Spleen (tissue), 7 donors: ENCODE results near the gene GNG5.

ENCODE experiments used
- POLR2A ChIP-seq, 3 donors: fragments of 450-650 bp; IDR thresholded peaks; one replicate each; pipeline ENCODE4 v1.5.1; 2017; ENCODE audit warnings: antibody characterized with exemption in 3 of 3, mild to moderate bottlenecking in 1 of 3
- POLR2AphosphoS5 ChIP-seq, 3 donors: sonication (generic); formaldehyde crosslinking; IDR thresholded peaks; one replicate each; pipeline ENCODE4 v1.5.1; 2017; ENCODE audit warnings: antibody characterized with exemption in 3 of 3
- TF ChIP-seq, protein P1 (sequence below), 11 experiments: fragments of 200-600 bp in 7 of 11; fragments of 450-650 bp in 4 of 11; sonication (generic) in 4 of 11; IDR thresholded peaks in 8 of 11; conservative IDR thresholded peaks in 3 of 11; 1 replicate in 7 of 11; 2 replicates in 4 of 11; pipeline versions ENCODE4 v1.4.0 to v1.8.0; 2016 to 2021; ENCODE audit warnings: antibody characterized with exemption in 11 of 11, inconsistent platforms in 4 of 11, mild to moderate bottlenecking in 1 of 11
- donor health status: DM: no; HTN: no; CAD: no; lungs with moderate emphysema.
- donor health status: DM: no; HTN: no; CAD: no.
- donor health status: DM: no; HTN: no; CAD: no.

DNA sequence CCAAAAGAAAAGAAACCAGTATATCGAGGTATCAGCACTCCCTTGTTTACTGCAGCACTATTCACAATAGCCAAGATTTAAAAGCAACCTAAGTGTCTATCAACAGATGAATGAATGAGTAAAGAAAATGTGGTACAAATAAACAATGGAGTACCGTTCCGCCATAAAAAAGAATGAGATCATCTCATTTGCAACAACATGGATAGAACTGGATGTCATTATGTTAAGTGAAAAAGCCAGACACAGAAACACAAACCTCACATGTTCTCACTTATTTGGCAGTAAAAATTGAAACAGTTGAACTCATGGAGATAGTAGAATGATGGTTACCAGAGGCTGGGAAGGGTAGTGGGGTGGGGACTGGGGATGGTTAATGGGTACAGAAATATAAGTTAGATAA, 4.3 kb upstream of the GNG5 start:
- TF ChIP-seq, protein P1, sequence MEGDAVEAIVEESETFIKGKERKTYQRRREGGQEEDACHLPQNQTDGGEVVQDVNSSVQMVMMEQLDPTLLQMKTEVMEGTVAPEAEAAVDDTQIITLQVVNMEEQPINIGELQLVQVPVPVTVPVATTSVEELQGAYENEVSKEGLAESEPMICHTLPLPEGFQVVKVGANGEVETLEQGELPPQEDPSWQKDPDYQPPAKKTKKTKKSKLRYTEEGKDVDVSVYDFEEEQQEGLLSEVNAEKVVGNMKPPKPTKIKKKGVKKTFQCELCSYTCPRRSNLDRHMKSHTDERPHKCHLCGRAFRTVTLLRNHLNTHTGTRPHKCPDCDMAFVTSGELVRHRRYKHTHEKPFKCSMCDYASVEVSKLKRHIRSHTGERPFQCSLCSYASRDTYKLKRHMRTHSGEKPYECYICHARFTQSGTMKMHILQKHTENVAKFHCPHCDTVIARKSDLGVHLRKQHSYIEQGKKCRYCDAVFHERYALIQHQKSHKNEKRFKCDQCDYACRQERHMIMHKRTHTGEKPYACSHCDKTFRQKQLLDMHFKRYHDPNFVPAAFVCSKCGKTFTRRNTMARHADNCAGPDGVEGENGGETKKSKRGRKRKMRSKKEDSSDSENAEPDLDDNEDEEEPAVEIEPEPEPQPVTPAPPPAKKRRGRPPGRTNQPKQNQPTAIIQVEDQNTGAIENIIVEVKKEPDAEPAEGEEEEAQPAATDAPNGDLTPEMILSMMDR (IDR thresholded peaks at IDR 0.05 in 8 of 11, conservative IDR thresholded peaks at IDR 0.05 in 3 of 11), result no peak
- TF ChIP-seq POLR2AphosphoS5 (IDR thresholded peaks at IDR 0.05), result no peak
- TF ChIP-seq POLR2A (IDR thresholded peaks at IDR 0.05), result no peak
